Thyroid gland (tissue), 4 donors: Measurements from ENCODE around the gene DLG1.

ENCODE experiments used
- POLR2A ChIP-seq, 2 donors: fragments of 450-650 bp; IDR thresholded peaks; one replicate each; pipeline ENCODE4 v1.6.1; 2017; ENCODE audit warnings: antibody characterized with exemption in 2 of 2, mild to moderate bottlenecking in 2 of 2, moderate library complexity in 1 of 2
- TF ChIP-seq, protein P1 (sequence below), 6 experiments: fragments of 200-600 bp in 3 of 6; fragments of 450-650 bp in 3 of 6; sonication (generic) in 3 of 6; IDR thresholded peaks; one replicate each; pipeline ENCODE4 v1.5.1; 2016 to 2019; ENCODE audit warnings: antibody characterized with exemption in 6 of 6, mild to moderate bottlenecking in 2 of 6, inconsistent platforms in 1 of 6, moderate library complexity in 1 of 6

DNA sequence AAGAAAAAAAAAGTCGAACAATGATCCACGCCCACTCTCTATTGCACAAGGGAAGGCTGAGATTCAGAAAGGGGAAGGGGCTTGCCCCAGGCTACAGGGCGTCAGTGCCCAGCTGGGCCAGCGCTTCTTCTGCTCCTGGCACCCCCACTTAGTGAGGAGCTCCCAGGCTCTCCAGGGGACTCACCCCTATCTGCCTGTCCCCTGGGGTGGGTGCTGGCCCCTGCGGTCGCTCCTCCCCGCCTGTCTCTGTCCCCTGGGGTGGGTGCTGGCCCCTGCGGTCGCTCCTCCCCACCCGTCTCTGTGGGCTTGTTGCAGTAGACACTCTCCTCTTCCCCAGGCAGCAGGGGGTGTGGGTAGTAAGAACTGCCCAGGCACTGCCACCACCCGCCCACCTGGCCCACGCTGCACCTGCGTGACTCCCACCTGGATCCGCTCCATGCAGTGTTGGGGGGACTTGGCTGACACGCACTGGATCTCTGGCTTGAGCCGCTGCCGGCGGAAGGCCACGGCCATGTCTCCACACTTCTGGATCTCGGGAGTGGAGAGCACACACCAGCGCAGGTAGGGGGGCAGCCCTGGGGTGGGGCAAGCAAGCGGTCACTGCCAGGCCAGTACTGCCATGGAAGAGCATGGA lies 283.4 kb downstream of the DLG1 start:
- TF ChIP-seq, protein P1, sequence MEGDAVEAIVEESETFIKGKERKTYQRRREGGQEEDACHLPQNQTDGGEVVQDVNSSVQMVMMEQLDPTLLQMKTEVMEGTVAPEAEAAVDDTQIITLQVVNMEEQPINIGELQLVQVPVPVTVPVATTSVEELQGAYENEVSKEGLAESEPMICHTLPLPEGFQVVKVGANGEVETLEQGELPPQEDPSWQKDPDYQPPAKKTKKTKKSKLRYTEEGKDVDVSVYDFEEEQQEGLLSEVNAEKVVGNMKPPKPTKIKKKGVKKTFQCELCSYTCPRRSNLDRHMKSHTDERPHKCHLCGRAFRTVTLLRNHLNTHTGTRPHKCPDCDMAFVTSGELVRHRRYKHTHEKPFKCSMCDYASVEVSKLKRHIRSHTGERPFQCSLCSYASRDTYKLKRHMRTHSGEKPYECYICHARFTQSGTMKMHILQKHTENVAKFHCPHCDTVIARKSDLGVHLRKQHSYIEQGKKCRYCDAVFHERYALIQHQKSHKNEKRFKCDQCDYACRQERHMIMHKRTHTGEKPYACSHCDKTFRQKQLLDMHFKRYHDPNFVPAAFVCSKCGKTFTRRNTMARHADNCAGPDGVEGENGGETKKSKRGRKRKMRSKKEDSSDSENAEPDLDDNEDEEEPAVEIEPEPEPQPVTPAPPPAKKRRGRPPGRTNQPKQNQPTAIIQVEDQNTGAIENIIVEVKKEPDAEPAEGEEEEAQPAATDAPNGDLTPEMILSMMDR (IDR thresholded peaks at IDR 0.05): no peak
- no peak for TF ChIP-seq POLR2A (IDR thresholded peaks at IDR 0.05)
